Calu3 (cell line): ENCODE measurements around the gene OR2A14. TPM values are rescaled to one million over a fixed set of nuclear protein-coding genes. Genes with fewer than 3 reads are reported as not detected.
A peak's percentile ranks its signal among the peaks of the same experiment; 100 is the strongest.
"Not testable (repeated sequence)": the region's sequence is repeated elsewhere in the genome, so short reads cannot be mapped to it uniquely, and the experiment has no call there.

Experiments
- BruUV-seq: library from RNA; stranded (reverse); fragments of 400-500 nt; replicated peaks from 2 replicates; lab custom pipeline; 2021; lab: Mats Ljungman, UMichigan
- CTCF ChIA-PET: fragments of 300-600 bp; sonication (Branson Sonifier 250); formaldehyde crosslinking; loops from one replicate; lab custom pipeline; 2022; ENCODE audit warnings: antibody characterized with exemption; lab: Charles Lee
- DNase-seq: peaks from one replicate; pipeline ENCODE4 v3.0.0; 2022
- H3K27ac Mint-ChIP-seq: one replicate; pipeline ENCODE4 v1.8.0; 2022; ENCODE audit warnings: mixed read lengths; ENCODE audit not compliant: unreplicated experiment
- H3K27me3 Mint-ChIP-seq: one replicate; pipeline ENCODE4 v1.8.0; 2022; ENCODE audit warnings: mixed read lengths; ENCODE audit not compliant: unreplicated experiment
- H3K36me3 Mint-ChIP-seq: one replicate; pipeline ENCODE4 v1.8.0; 2022; ENCODE audit warnings: mild to moderate bottlenecking, moderate library complexity, mixed read lengths; ENCODE audit not compliant: insufficient read depth, unreplicated experiment
- H3K4me1 Mint-ChIP-seq: one replicate; pipeline ENCODE4 v1.8.0; 2022; ENCODE audit warnings: mild to moderate bottlenecking, low read depth, mixed read lengths; ENCODE audit not compliant: unreplicated experiment
- H3K4me3 Mint-ChIP-seq: one replicate; pipeline ENCODE4 v1.8.0; 2022; ENCODE audit warnings: mild to moderate bottlenecking, low read depth, moderate library complexity, mixed read lengths; ENCODE audit not compliant: unreplicated experiment
- H3K9me3 Mint-ChIP-seq: one replicate; pipeline ENCODE4 v1.8.0; 2022; ENCODE audit warnings: low read depth, mixed read lengths; ENCODE audit not compliant: unreplicated experiment
- CTCF ChIP-seq: fragments of 200-600 bp; IDR thresholded peaks from one replicate; pipeline ENCODE4 v1.8.0; 2022; ENCODE audit warnings: antibody characterized with exemption; ENCODE audit not compliant: unreplicated experiment
- intact Hi-C: fragments of 100-400 bp; cut with micrococcal nuclease; formaldehyde crosslinking; loops from one replicate; pipeline ENCODE4 v1.10.0; 2022; ENCODE audit not compliant: unreplicated experiment
- total RNA-seq: library from RNA; stranded (reverse); gene quantifications from 2 replicates; pipeline ENCODE4 v1.2.3, GENCODE V29; 2022

Gene OR2A14
- total RNA-seq, 1 experiment from 2014 or later = not detected

GRCh38 chr7:144113651-144114050 lies 9.3 kb upstream of the OR2A14 start:
- H3K36me3 Mint-ChIP-seq = no peaks in the 10 kb centered on the region
- no peaks in the 10 kb centered on the region for H3K27me3 Mint-ChIP-seq
- DNase-seq = no peak
- no peaks in the 10 kb centered on the region for H3K4me1 Mint-ChIP-seq
- H3K4me3 Mint-ChIP-seq = no peak overlapping the region
- TF ChIP-seq CTCF = no peak
- H3K9me3 Mint-ChIP-seq = no peaks in the 10 kb centered on the region
- intact Hi-C loops = loop anchor here (10.0 kb wide), 1 partner anchor 669 kb away; the partner anchor contains the start of gene TAS2R60
- BruUV-seq = no TSS peak
- H3K27ac Mint-ChIP-seq = no peak overlapping the region
- CTCF ChIA-PET = interaction anchor here (1.1 kb wide), 1 partner anchor 15 kb away, joined by 3 read pairs; no protein-coding TSS in a partner anchor

- Mint-ChIP-seq H3K4me1 (no peaks in the 10 kb centered on the region), H3K4me3 (no peak overlapping the region), H3K27me3 (no peaks in the 10 kb centered on the region), H3K36me3 (no peaks in the 10 kb centered on the region), H3K9me3 (peaks cover 2% of the 10 kb centered on the region), H3K27ac (no peak overlapping the region)
- CTCF ChIA-PET = no interaction called here
- TF ChIP-seq CTCF = no peak
- BruUV-seq = no TSS peak
- no peak for DNase-seq
- intact Hi-C loops = loop anchor here (10.0 kb wide), 1 partner anchor 674 kb away; the partner anchor contains the start of gene TAS2R60
Observed at GRCh38 chr7:144118341-144118740, 4.6 kb upstream of the OR2A14 start.

GRCh38 chr7:144127714-144128334 lies 4.8 kb downstream of the OR2A14 start:
- Mint-ChIP-seq H3K36me3 (no peaks in the 10 kb centered on the region), H3K27ac (no peak overlapping the region), H3K4me1 (no peaks in the 10 kb centered on the region), H3K4me3 (no peak overlapping the region), H3K27me3 (no peaks in the 10 kb centered on the region), H3K9me3 (no peaks in the 10 kb centered on the region)
- peak; percentile 94 for DNase-seq
- no TSS peak for BruUV-seq
- peak; percentile 90 for TF ChIP-seq CTCF
- intact Hi-C loops = loop anchor here (5.0 kb wide), 3 partner anchors 101 to 391 kb away; partner anchors contain the start of gene TCAF1
- CTCF ChIA-PET = interaction anchor here (0.6 to 1.8 kb wide), 9 partner anchors 11 to 391 kb away, joined by 3 to 16 read pairs (median 4); partner anchors contain the start of gene TCAF1

GRCh38 chr7:144129601-144130000 lies 6.6 kb downstream of the OR2A14 start:
- H3K4me3 Mint-ChIP-seq, H3K27me3 Mint-ChIP-seq, CTCF ChIA-PET, DNase-seq, H3K36me3 Mint-ChIP-seq, BruUV-seq, H3K4me1 Mint-ChIP-seq, H3K9me3 Mint-ChIP-seq, H3K27ac Mint-ChIP-seq: not testable (repeated sequence)
- intact Hi-C loops = loop anchor here (5.0 kb wide), 3 partner anchors 102 to 392 kb away; partner anchors contain the start of gene TCAF1

- Mint-ChIP-seq H3K27ac (no peak overlapping the region), H3K4me3 (no peak overlapping the region), H3K27me3 (no peaks in the 10 kb centered on the region), H3K4me1 (no peaks in the 10 kb centered on the region), H3K9me3 (no peaks in the 10 kb centered on the region), H3K36me3 (no peaks in the 10 kb centered on the region)
- no peak for DNase-seq
- CTCF ChIA-PET = no interaction called here
- no peak for TF ChIP-seq CTCF
- no TSS peak for BruUV-seq
- intact Hi-C loops = no loop called here
Observed at GRCh38 chr7:144130730-144131129, 7.8 kb downstream of the OR2A14 start.
